Smooth muscle cell (in vitro differentiated cells): ENCODE results near the gene CSN3. TPM values are rescaled to one million over a fixed set of nuclear protein-coding genes. Genes with fewer than 3 reads are reported as not detected.
"Not testable (repeated sequence)": the region's sequence is repeated elsewhere in the genome, so short reads cannot be mapped to it uniquely, and the experiment has no call there.

Experiments
- DNase-seq: peaks from one replicate; lab custom pipeline; 2025; ENCODE audit not compliant: unreplicated experiment; lab: John Stamatoyannopoulos, UW
- H2AFZ ChIP-seq: fragments of 200-600 bp; sonication (generic); 2 replicates; pipeline ENCODE4 v1.6.0; 2016; ENCODE audit warnings: antibody characterized with exemption, low read depth, mild to moderate bottlenecking
- H3F3A ChIP-seq: fragments of 200-600 bp; sonication (generic); 2 replicates; pipeline ENCODE4 v1.6.0; 2017; ENCODE audit warnings: antibody characterized with exemption, low read depth
- H3K27ac ChIP-seq: fragments of 200-600 bp; sonication (generic); 2 replicates; pipeline ENCODE4 v1.5.1; 2016; ENCODE audit warnings: low read depth, mild to moderate bottlenecking
- H3K27me3 ChIP-seq: fragments of 200-600 bp; sonication (generic); 2 replicates; pipeline ENCODE4 v1.6.1; 2016; ENCODE audit warnings: low read depth, mild to moderate bottlenecking
- H3K36me3 ChIP-seq: fragments of 200-600 bp; sonication (generic); 2 replicates; pipeline ENCODE4 v1.5.1; 2016; ENCODE audit warnings: low read depth
- H3K4me1 ChIP-seq: fragments of 200-600 bp; sonication (generic); 2 replicates; pipeline ENCODE4 v1.5.1; 2016; ENCODE audit warnings: low read depth
- H3K4me2 ChIP-seq: fragments of 200-600 bp; sonication (generic); 2 replicates; pipeline ENCODE4 v1.6.0; 2016; ENCODE audit warnings: mild to moderate bottlenecking
- H3K4me3 ChIP-seq: fragments of 200-600 bp; sonication (generic); 2 replicates; pipeline ENCODE4 v1.5.1; 2016; ENCODE audit warnings: mild to moderate bottlenecking
- H3K79me2 ChIP-seq: fragments of 200-600 bp; sonication (generic); 2 replicates; pipeline ENCODE4 v1.6.0; 2016; ENCODE audit warnings: low read depth, mild to moderate bottlenecking
- H3K9ac ChIP-seq: fragments of 200-600 bp; sonication (generic); 2 replicates; pipeline ENCODE4 v1.6.0; 2016; ENCODE audit warnings: low read depth
- H3K9me3 ChIP-seq: fragments of 200-600 bp; sonication (generic); replicated peaks from 2 replicates; pipeline ENCODE4 v1.5.1; 2016; ENCODE audit warnings: low read depth
- H4K20me1 ChIP-seq: fragments of 200-600 bp; sonication (generic); 2 replicates; pipeline ENCODE4 v1.6.0; 2016; ENCODE audit warnings: low read depth
- WGBS: methylation state at CpG from one replicate; pipeline ENCODE4 v1.1.7; 2016; ENCODE audit warnings: low lambda C conversion rate; 5-methylcytosine and 5-hydroxymethylcytosine counted together
- polyA plus RNA-seq: library from polyadenylated mRNA; unstranded; fragments of >200 nt; fragmentation: Nextera tagmentation; extraction: Ambion mirVana; gene quantifications from 2 replicates; pipeline ENCODE4 v1.2.1, GENCODE V29; 2016
- total RNA-seq: library from RNA; depleted of rRNA; stranded (reverse); fragments of >200 nt; gene quantifications from 2 replicates; pipeline ENCODE4 v1.2.3, GENCODE V29; 2014
- TF ChIP-seq, protein P1 (sequence below): fragments of 200-600 bp; sonication (generic); IDR thresholded peaks from 2 replicates; pipeline ENCODE4 v1.5.1; 2017; ENCODE audit warnings: borderline replicate concordance, mild to moderate bottlenecking, antibody characterized with exemption; ENCODE audit not compliant: insufficient read depth, poor library complexity, severe bottlenecking

CSN3 gene
- not detected in 2 replicates for total RNA-seq
- not detected in 2 replicates for polyA plus RNA-seq

DNA sequence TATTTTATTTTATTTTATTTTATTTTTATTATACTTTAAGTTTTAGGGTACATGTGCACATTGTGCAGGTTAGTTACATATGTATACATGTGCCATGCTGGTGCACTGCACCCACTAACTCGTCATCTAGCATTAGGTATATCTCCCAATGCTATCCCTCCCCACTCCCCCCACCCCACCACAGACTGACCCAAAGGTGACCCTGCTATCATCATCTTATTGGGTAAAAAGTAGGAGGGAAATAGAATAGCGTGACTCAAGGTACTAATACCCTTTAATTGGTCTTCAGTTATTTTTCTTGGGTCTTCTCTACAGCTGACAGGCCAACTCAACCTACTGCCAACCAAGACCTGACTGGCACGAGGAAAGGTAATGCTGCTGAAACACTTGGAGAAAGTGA lies at the start of gene CSN3:
Gene CSN3 (plus strand): TSS at position 301 of the 400 bp plus-strand sequence. CDS start 2,223 bp downstream, outside the sequence.
- H2AFZ ChIP-seq = peak within 1 kb of the TSS; percentile 1

DNA sequence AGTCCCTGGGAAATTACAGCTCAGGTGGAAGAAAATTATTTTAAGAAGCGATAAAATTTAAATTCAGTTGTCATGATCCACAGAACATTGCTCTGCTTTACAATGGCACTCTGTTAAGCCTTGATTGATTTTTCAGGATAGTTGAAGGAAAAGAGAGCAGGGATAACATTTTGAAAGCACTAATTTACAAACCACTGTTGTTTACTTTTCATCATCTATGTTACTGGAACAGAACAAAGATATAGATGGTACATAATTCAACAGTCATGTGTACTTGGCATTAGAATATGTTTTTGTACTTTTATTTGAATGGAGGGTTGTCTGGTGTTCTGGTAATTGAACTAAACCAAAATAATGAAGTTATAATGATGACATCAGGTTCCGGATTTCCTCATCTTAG lies 49.5 kb upstream of the CSN3 start:
- Histone ChIP-seq H3F3A (no peaks in the 10 kb centered on the region), H4K20me1 (no peaks in the 10 kb centered on the region), H3K36me3 (no peaks in the 10 kb centered on the region), H3K9ac (no peak overlapping the region), H3K4me3 (no peak overlapping the region), H3K27ac (no peak overlapping the region), H3K79me2 (no peaks in the 10 kb centered on the region), H2AFZ (no peak overlapping the region), H3K4me2 (no peak overlapping the region), H3K9me3 (no peaks in the 10 kb centered on the region), H3K27me3 (no peaks in the 10 kb centered on the region), H3K4me1 (no peaks in the 10 kb centered on the region)
- TF ChIP-seq, protein P1, sequence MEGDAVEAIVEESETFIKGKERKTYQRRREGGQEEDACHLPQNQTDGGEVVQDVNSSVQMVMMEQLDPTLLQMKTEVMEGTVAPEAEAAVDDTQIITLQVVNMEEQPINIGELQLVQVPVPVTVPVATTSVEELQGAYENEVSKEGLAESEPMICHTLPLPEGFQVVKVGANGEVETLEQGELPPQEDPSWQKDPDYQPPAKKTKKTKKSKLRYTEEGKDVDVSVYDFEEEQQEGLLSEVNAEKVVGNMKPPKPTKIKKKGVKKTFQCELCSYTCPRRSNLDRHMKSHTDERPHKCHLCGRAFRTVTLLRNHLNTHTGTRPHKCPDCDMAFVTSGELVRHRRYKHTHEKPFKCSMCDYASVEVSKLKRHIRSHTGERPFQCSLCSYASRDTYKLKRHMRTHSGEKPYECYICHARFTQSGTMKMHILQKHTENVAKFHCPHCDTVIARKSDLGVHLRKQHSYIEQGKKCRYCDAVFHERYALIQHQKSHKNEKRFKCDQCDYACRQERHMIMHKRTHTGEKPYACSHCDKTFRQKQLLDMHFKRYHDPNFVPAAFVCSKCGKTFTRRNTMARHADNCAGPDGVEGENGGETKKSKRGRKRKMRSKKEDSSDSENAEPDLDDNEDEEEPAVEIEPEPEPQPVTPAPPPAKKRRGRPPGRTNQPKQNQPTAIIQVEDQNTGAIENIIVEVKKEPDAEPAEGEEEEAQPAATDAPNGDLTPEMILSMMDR = no peak
- 90% methylated on average over 2 of the region's 2 CpGs for WGBS
- DNase-seq = no peak

More for the DNA sequence above, at the start of gene CSN3:
- H3K36me3 ChIP-seq, H3K4me1 ChIP-seq, H3F3A ChIP-seq, H3K27ac ChIP-seq, DNase-seq, H3K9me3 ChIP-seq, H3K4me3 ChIP-seq, H4K20me1 ChIP-seq, H3K79me2 ChIP-seq, H3K27me3 ChIP-seq, H3K4me2 ChIP-seq, H3K9ac ChIP-seq: not testable (repeated sequence)
- 97% methylated on average over 3 of the region's 3 CpGs for WGBS

DNA sequence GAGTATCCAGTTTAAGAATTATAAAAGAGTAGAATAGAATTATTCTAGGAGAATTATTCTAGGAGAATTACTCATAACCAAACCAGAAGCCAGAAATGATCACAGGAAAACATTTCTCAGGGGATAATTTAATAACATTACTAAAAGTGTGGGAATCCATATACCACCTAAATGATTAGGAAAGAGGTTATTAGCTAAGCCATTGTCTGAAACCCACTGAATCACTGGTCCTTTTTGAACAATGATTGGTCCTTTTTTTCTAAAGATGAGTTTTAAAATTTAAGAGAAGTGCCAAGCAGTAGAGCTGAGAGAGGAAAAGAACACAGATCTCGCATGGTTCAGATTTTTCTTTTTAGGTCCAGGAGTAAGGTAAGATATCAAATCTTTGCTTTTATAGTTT lies 47.0 kb upstream of the CSN3 start, which contains the start of gene ODAM:
Gene ODAM (plus strand): TSS at position 301 of the 400 bp plus-strand sequence. CDS start 819 bp downstream, outside the sequence.
- TF ChIP-seq, protein P1 = no peak
- Histone ChIP-seq H3K4me3 (no peak within 1 kb of the TSS), H2AFZ (no peak within 1 kb of the TSS), H4K20me1 (no peaks in the 10 kb centered on the region), H3K9me3 (no peaks in the 10 kb centered on the region), H3K4me2 (no peak within 1 kb of the TSS), H3K36me3 (no peaks in the 10 kb centered on the region), H3K27me3 (no peaks in the 10 kb centered on the region), H3K9ac (no peak within 1 kb of the TSS), H3K27ac (no peak within 1 kb of the TSS), H3K4me1 (no peaks in the 10 kb centered on the region), H3F3A (no peaks in the 10 kb centered on the region), H3K79me2 (no peaks in the 10 kb centered on the region)
- WGBS = 94% methylated on average over 1 of the region's 1 CpG
- no peak for DNase-seq

DNA sequence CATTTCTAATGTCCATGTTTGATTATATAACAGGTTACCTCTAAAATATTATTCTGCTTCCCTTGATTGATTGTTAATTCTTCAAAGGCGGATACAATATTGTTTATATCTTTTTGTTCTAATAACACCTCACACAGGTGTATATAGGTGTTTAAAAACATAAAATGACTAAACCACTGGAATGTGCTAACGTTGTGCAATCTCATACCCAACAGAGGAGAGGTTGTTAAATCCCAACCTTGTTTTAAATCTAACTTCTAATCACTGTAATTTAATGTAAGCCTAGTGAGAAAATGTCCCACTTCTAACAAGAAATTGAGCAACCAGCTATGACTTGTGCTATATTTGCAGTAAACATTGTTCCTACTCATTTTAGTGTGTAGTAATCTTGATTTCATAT lies 45.5 kb upstream of the CSN3 start:
- Histone ChIP-seq H4K20me1 (no peaks in the 10 kb centered on the region), H3F3A (no peaks in the 10 kb centered on the region), H3K4me3 (no peak overlapping the region), H3K27me3 (no peaks in the 10 kb centered on the region), H3K27ac (no peak overlapping the region), H3K4me1 (no peaks in the 10 kb centered on the region), H3K9ac (no peak overlapping the region), H2AFZ (peak overlapping the region; percentile 85), H3K36me3 (no peaks in the 10 kb centered on the region), H3K79me2 (no peaks in the 10 kb centered on the region), H3K9me3 (no peaks in the 10 kb centered on the region), H3K4me2 (no peak overlapping the region)
- TF ChIP-seq, protein P1 = no peak
- DNase-seq = no peak
- 75% methylated on average over 2 of the region's 2 CpGs for WGBS
